PC-3 (cell line): ENCODE measurements around the gene SIPA1L2.

Source experiments
- CTCF ChIP-seq: fragments of 300-600 bp; sonication (generic); conservative IDR thresholded peaks from 2 replicates; pipeline ENCODE4 v1.5.1; 2017; ENCODE audit warnings: antibody characterized with exemption, low read depth, mild to moderate bottlenecking, low read length
- EZH2 ChIP-seq: fragments of 300-600 bp; sonication (generic); IDR thresholded peaks from one replicate; pipeline ENCODE4 v1.6.1; 2017; ENCODE audit warnings: antibody characterized with exemption, mild to moderate bottlenecking, low read length; ENCODE audit not compliant: unreplicated experiment
- EZH2phosphoT487 ChIP-seq: fragments of 300-600 bp; sonication (generic); IDR thresholded peaks from 2 replicates; pipeline ENCODE4 v1.6.1; 2018; ENCODE audit warnings: mild to moderate bottlenecking, antibody characterized with exemption, low read length, borderline replicate concordance

- TF ChIP-seq CTCF (no peak), EZH2 (no peak), EZH2phosphoT487 (no peak)
These were observed 46.0 kb upstream of the SIPA1L2 start for GRCh38 chr1:232675898-232676297.
